BLaER1 (cell line): ENCODE measurements around the gene LCNL1.

Source experiments
- H3K27ac ChIP-seq: shearing (Covaris generic); formaldehyde crosslinking; 2 replicates; pipeline ENCODE4 v1.8.1; 2022
- H3K27me3 ChIP-seq: shearing (Covaris generic); formaldehyde crosslinking; 2 replicates; pipeline ENCODE4 v1.8.1; 2022
- H3K36me3 ChIP-seq: shearing (Covaris generic); formaldehyde crosslinking; 2 replicates; pipeline ENCODE4 v1.8.1; 2022
- H3K4me1 ChIP-seq: shearing (Covaris generic); formaldehyde crosslinking; 2 replicates; pipeline ENCODE4 v1.8.1; 2022
- H3K4me2 ChIP-seq: shearing (Covaris generic); formaldehyde crosslinking; 2 replicates; pipeline ENCODE4 v1.8.1; 2022
- H3K4me3 ChIP-seq: shearing (Covaris generic); formaldehyde crosslinking; 2 replicates; pipeline ENCODE4 v1.8.1; 2022
- H3K9ac ChIP-seq: shearing (Covaris generic); formaldehyde crosslinking; 2 replicates; pipeline ENCODE4 v1.8.1; 2022
- H3K9me3 ChIP-seq: shearing (Covaris generic); formaldehyde crosslinking; 2 replicates; pipeline ENCODE4 v1.8.1; 2022
- H4K20me1 ChIP-seq: shearing (Covaris generic); formaldehyde crosslinking; 2 replicates; pipeline ENCODE4 v1.8.1; 2022
- Cebpa-rat ChIP-seq: shearing (Covaris generic); IDR thresholded peaks from 2 replicates; pipeline ENCODE4 v1.8.1; 2022

LCNL1 gene

DNA sequence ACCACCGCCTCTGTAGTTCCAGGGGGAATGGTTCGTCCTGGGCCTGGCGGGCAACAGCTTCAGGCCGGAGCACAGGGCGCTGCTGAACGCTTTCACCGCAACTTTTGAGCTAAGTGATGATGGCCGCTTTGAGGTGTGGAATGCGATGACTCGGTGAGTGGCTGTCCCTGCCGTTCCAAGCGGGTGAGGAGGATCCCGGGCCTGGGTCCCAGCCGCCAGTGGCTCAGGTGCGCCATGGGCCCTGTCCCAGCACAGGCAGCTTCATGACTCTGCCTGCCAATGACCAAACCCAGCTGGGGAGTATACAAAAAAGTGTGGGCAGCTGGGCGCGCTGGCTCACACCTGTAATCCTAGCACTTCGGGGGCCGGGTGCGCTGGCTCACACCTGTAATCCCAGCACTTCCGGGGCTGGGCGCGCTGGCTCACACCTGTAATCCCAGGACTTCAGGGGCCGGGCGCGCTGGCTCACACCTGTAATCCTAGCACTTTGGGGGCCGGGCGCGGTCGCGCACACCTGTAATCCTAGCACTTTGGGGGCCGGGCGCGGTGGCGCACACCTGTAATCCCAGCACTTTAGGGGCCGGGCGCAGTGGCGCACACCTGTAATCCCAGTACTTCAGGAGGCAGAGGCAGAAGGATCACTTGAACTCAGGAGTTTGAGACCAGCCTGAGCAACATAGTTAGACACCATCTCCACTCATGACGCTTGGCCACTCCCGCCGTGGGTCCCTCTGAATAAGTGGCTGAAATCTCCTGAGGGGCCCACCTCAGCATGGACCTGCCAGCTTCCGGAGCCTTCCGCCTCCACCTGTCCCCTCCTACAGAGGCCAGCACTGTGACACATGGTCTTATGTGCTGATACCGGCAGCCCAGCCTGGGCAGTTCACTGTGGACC is 29.7 kb upstream of the LCNL1 start:
- Histone ChIP-seq H3K4me1 (peaks cover 21% of the 10 kb centered on the region), H3K4me2 (no peak overlapping the region), H3K27me3 (no peaks in the 10 kb centered on the region), H3K4me3 (no peak overlapping the region), H3K9ac (no peak overlapping the region), H3K36me3 (no peaks in the 10 kb centered on the region), H3K27ac (no peak overlapping the region), H4K20me1 (no peaks in the 10 kb centered on the region), H3K9me3 (no peaks in the 10 kb centered on the region)
- no peak for TF ChIP-seq Cebpa-rat

DNA sequence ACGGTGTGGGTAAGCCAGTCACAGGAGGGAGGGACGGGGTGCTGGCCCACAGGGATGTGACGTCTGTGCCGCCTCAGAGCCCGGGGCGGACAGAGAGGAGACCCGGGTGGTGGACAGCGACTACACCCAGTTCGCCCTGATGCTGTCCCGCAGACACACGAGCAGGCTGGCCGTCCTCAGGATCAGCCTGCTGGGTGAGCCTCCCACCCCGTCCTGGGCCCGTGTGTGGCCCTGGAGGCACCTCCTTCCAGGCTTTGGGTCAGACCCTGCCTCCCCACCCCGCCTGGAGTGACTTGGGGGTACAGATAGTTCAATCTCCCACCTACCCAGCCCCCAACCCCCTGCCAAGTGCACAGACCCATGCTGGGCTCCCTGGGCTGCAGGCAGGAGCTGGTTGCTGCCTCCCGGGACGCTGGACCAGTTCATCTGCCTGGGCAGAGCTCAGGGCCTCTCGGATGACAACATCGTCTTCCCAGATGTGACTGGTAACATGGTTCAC is 29.0 kb upstream of the LCNL1 start:
- H3K27me3 ChIP-seq: no peaks in the 10 kb centered on the region
- no peaks in the 10 kb centered on the region for H3K36me3 ChIP-seq
- peaks cover 14% of the 10 kb centered on the region for H3K4me1 ChIP-seq
- no peak overlapping the region for H3K9ac ChIP-seq
- no peak overlapping the region for H3K4me3 ChIP-seq
- H3K4me2 ChIP-seq: no peak overlapping the region
- H3K9me3 ChIP-seq: no peaks in the 10 kb centered on the region
- no peaks in the 10 kb centered on the region for H4K20me1 ChIP-seq
- no peak overlapping the region for H3K27ac ChIP-seq
- TF ChIP-seq Cebpa-rat: no peak

DNA sequence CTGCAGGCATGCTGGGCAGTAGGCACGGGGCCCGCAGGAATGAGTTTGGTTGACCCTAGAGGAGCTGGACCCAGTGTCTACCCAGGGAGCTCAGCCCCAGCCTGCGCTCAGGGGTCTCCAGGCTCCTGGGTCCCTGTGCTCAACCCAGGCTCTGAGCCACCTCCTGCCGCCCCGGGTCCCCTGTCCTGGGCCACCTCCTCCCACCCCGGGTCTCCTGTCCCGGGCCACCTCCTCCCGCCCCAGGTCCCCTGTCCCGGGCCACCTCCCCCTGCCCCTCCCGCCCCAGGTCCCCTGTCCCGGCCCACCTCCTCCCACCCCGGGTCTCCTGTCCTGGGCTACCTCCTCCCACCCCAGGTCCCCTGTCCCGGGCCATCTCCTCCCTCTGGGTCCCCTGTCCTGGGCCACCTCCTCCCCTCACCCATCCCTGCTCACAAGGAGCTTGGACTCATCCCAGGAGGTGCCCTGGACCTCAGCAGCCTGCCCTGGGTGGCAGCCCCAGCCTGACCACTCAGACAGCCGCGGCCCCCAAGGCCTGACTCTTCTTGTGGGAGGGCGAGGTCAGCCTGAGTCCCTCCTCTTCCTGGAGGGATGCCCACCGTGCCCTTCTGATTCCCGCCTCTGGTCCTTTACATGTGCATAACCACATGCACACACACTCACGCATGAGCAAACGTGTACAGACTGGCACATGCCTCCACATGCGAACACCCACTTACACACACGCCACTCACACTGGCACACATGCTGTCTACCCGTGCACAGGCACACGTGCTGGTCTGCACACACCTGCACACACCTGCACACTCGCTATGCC is 28.3 kb upstream of the LCNL1 start:
- Histone ChIP-seq H3K36me3 (no peaks in the 10 kb centered on the region), H3K9me3 (no peaks in the 10 kb centered on the region), H3K27ac (no peak overlapping the region), H4K20me1 (no peaks in the 10 kb centered on the region), H3K27me3 (no peaks in the 10 kb centered on the region), H3K4me2 (no peak overlapping the region), H3K4me3 (no peak overlapping the region), H3K4me1 (peaks cover 12% of the 10 kb centered on the region), H3K9ac (no peak overlapping the region)
- TF ChIP-seq Cebpa-rat: no peak

DNA sequence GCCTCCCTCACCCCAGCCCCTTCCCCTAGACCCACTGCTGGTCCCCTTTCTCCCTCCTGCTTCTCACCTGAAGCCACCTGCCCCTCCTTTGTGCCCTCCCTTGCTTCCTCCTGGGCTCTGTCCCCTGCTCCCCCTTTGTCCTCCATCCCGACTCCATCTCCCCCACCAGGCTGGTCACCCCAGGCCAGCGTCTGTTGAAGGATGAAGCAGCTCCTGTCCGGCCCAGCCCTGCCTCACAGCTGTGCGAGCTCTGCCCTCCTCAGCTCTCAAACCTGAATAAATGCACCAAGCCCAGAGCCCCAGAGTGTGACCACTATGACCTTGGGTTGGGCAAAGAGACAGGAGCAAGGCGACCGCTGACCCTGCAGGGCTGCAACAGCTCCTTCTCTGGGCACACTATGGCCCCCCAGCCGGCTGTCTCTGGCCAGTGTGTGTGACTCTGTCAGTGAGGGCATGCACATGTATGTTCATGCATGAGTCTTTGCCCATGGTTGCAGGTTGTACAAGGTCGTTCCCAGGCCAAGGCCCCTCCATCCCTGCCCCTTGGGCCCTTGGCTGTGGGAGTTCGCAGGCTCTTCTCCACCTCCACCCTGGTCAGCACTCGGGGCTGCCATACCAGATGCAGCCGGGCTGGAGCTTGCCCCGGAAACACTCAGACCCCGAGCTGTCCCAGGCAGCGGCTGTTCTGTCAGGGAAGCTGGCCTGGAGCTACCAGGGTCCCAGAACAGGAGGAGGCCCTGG is 27.4 kb upstream of the LCNL1 start:
- no peak for TF ChIP-seq Cebpa-rat
- no peaks in the 10 kb centered on the region for H4K20me1 ChIP-seq
- no peak overlapping the region for H3K4me3 ChIP-seq
- no peak overlapping the region for H3K9ac ChIP-seq
- no peak overlapping the region for H3K4me2 ChIP-seq
- H3K4me1 ChIP-seq: peaks cover 16% of the 10 kb centered on the region
- H3K27ac ChIP-seq: no peak overlapping the region
- H3K36me3 ChIP-seq: no peaks in the 10 kb centered on the region
- no peaks in the 10 kb centered on the region for H3K9me3 ChIP-seq
- no peaks in the 10 kb centered on the region for H3K27me3 ChIP-seq

DNA sequence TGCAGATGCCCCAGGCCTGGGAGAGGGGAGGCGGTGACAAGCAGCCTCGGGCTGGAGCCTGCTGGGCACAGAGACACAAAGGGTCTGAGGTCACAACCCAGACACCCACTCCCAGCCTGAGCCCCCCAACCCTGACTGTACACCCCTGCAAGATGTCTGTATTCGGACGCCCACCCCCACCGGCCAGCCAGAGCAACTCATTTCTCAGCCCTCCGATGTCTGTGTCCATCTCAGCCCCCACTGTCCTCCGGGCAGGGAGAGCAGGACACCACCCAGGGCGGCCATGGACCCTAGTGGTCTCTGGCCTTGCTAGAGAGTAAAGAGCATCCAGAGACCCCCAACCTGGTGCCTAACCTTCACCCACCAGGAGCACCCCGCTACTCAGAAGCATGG is 26.9 kb upstream of the LCNL1 start:
- Histone ChIP-seq H3K4me2 (no peak overlapping the region), H3K4me3 (no peak overlapping the region)

DNA sequence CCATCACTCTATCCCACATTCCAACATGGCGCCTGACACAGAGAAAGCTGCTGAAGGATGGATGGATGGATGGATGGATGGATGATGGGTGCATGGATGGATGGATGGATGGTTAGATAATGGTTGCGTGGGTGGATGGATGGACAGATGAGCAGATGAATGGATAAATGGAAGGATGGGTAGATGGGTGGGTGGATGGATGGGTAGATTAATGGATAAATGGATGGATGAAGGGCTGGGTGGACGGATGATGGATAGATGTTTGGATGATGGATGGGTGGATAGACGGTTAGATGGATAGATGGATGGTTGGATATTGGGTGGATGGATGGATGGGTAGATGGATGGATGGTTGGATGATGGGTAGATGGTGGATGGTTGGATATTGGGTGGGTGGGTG is 26.2 kb upstream of the LCNL1 start:
- no peak overlapping the region for H3K4me2 ChIP-seq
- no peak overlapping the region for H3K4me3 ChIP-seq
- H3K4me1 ChIP-seq: peaks cover 14% of the 10 kb centered on the region
- TF ChIP-seq Cebpa-rat: no peak
- no peaks in the 10 kb centered on the region for H3K9me3 ChIP-seq
- no peaks in the 10 kb centered on the region for H3K27me3 ChIP-seq
- no peaks in the 10 kb centered on the region for H4K20me1 ChIP-seq
- no peak overlapping the region for H3K9ac ChIP-seq
- no peak overlapping the region for H3K27ac ChIP-seq
- H3K36me3 ChIP-seq: no peaks in the 10 kb centered on the region

More for the DNA sequence above, 26.9 kb upstream of the LCNL1 start:
- H3K27me3 ChIP-seq: no peaks in the 10 kb centered on the region
- H4K20me1 ChIP-seq: no peaks in the 10 kb centered on the region
- no peak for TF ChIP-seq Cebpa-rat
- no peak overlapping the region for H3K9ac ChIP-seq
- no peaks in the 10 kb centered on the region for H3K9me3 ChIP-seq
- peaks cover 14% of the 10 kb centered on the region for H3K4me1 ChIP-seq
- no peaks in the 10 kb centered on the region for H3K36me3 ChIP-seq
- no peak overlapping the region for H3K27ac ChIP-seq

DNA sequence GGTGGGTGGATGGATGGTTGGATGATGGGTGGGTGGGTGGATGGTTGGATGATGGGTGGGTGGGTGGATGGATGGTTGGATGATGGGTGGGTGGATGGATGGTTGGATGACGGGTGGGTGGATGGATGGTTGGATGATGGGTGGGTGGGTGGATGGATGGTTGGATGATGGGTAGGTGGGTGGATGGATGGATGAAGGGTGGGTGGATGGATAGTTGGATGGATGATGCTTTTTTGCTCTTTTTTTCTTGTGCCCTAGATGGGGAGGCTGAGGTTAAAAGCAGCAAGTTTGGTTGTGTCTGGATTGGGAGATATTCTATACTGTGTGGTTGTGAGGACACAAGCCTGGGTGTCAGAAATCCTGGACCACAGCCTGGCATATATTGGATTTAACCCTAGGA is 25.3 kb upstream of the LCNL1 start:
- H3K9me3 ChIP-seq: no peaks in the 10 kb centered on the region
- no peak overlapping the region for H3K27ac ChIP-seq
- peaks cover 14% of the 10 kb centered on the region for H3K4me1 ChIP-seq
- no peaks in the 10 kb centered on the region for H3K36me3 ChIP-seq
- H3K27me3 ChIP-seq: no peaks in the 10 kb centered on the region
- no peak overlapping the region for H3K4me2 ChIP-seq
- no peak overlapping the region for H3K9ac ChIP-seq
- TF ChIP-seq Cebpa-rat: no peak
- no peaks in the 10 kb centered on the region for H4K20me1 ChIP-seq
- no peak overlapping the region for H3K4me3 ChIP-seq

DNA sequence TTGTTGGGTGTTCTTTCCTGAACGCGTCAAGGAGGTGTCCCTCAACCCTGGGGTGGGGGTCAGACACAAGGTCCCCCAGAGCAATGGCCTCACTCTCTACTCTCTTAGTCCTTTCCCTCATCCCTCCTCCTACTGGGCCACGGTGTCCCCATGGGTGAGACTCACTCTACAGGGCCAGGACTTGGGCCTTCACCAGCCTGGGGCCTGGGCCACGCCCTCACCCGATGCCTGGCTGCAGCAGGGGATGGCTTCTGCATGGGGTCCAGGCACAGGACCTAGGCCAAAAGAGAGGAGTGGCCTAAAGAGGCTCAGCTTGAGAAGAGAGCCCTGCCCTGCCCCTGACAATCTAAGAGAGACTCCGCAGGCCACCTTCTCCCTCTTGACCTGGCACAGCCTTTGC is 24.9 kb upstream of the LCNL1 start:
- no peak overlapping the region for H3K27ac ChIP-seq
- H3K9ac ChIP-seq: no peak overlapping the region
- no peak for TF ChIP-seq Cebpa-rat
- peaks cover 14% of the 10 kb centered on the region for H3K4me1 ChIP-seq
- H3K9me3 ChIP-seq: no peaks in the 10 kb centered on the region
- no peaks in the 10 kb centered on the region for H3K27me3 ChIP-seq
- no peak overlapping the region for H3K4me3 ChIP-seq
- H4K20me1 ChIP-seq: no peaks in the 10 kb centered on the region
- H3K36me3 ChIP-seq: no peaks in the 10 kb centered on the region
- H3K4me2 ChIP-seq: no peak overlapping the region

DNA sequence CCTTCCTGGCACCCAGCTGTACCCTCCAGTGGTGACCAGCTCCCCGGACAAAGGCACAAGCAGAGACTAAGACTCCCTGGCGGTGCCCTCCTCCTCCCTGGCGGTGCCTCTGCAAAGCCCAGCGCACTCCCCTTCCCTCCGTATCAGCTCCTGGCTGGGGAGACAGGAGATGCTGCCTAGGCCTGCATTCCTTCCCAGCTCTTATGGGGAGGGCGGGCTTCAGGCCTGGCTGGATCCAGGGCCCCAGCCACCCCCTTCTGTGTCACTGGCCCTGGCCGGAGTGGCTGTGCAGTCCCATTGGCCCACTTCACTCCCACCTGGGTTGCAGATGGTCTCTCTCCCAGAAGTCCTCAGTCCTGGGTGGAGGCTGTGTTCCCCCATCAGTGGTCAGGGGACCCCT is 24.3 kb upstream of the LCNL1 start:
- Histone ChIP-seq H3K4me3 (no peak overlapping the region), H3K9me3 (no peaks in the 10 kb centered on the region), H3K27me3 (no peaks in the 10 kb centered on the region), H3K36me3 (no peaks in the 10 kb centered on the region), H4K20me1 (no peaks in the 10 kb centered on the region), H3K4me2 (no peak overlapping the region), H3K9ac (no peak overlapping the region), H3K4me1 (peaks cover 14% of the 10 kb centered on the region), H3K27ac (no peak overlapping the region)
- TF ChIP-seq Cebpa-rat: no peak
